Type B pancreatic cell (in vitro differentiated cells): ENCODE measurements around the gene TRRAP. TPM values are rescaled to one million over a fixed set of nuclear protein-coding genes. Genes with fewer than 3 reads are reported as not detected.
A peak's percentile ranks its signal among the peaks of the same experiment; 100 is the strongest.
"Not testable (repeated sequence)": the region's sequence is repeated elsewhere in the genome, so short reads cannot be mapped to it uniquely, and the experiment has no call there.

Experiments used
- DNase-seq: peaks from one replicate; pipeline ENCODE4 v3.0.0; 2021; ENCODE audit warnings: mixed read lengths; ENCODE audit not compliant: unreplicated experiment; ENCODE audit errors: extremely low spot score
- H3K27ac Mint-ChIP-seq: 2 replicates; pipeline ENCODE4 v1.8.0; 2021; ENCODE audit warnings: mild to moderate bottlenecking, mixed read lengths
- H3K27me3 Mint-ChIP-seq: 2 replicates; pipeline ENCODE4 v1.8.0; 2021; ENCODE audit warnings: mixed read lengths
- H3K36me3 Mint-ChIP-seq: 2 replicates; pipeline ENCODE4 v1.8.0; 2021; ENCODE audit warnings: mixed read lengths
- H3K4me1 Mint-ChIP-seq: one replicate; pipeline ENCODE4 v1.8.0; 2021; ENCODE audit warnings: mixed read lengths; ENCODE audit not compliant: unreplicated experiment
- H3K4me3 Mint-ChIP-seq: 2 replicates; pipeline ENCODE4 v1.8.0; 2021; ENCODE audit warnings: mild to moderate bottlenecking, mixed read lengths
- H3K9me3 Mint-ChIP-seq: 2 replicates; pipeline ENCODE4 v1.8.0; 2021; ENCODE audit warnings: mixed read lengths
- CTCF ChIP-seq: fragments of 200-600 bp; sonication (generic); conservative IDR thresholded peaks from 2 replicates; pipeline ENCODE4 v1.5.0; 2021; ENCODE audit warnings: antibody characterized with exemption, mild to moderate bottlenecking
- total RNA-seq: library from RNA; stranded (reverse); gene quantifications from 2 replicates; pipeline ENCODE4 v1.2.1, GENCODE V29; 2021; ENCODE audit warnings: low replicate concordance

TRRAP gene
- total RNA-seq, 1 donor from 2014 or later, result 65.7 TPM

- no peaks in the 10 kb centered on the region for H3K9me3 Mint-ChIP-seq
- peak; percentile 80 for TF ChIP-seq CTCF
- H3K4me1 Mint-ChIP-seq, result peaks cover 7% of the 10 kb centered on the region
- no peak overlapping the region for H3K4me3 Mint-ChIP-seq
- DNase-seq, result no peak
- H3K36me3 Mint-ChIP-seq, result no peaks in the 10 kb centered on the region
- H3K27ac Mint-ChIP-seq, result peak overlapping the region; percentile 18
- H3K27me3 Mint-ChIP-seq, result peaks cover 3% of the 10 kb centered on the region
These were observed 41.3 kb upstream of the TRRAP start for GRCh38 chr7:98836811-98837629.

GRCh38 chr7:98837630-98837972 is 40.7 kb upstream of the TRRAP start:
- H3K27me3 Mint-ChIP-seq, result peaks cover 3% of the 10 kb centered on the region

DNA sequence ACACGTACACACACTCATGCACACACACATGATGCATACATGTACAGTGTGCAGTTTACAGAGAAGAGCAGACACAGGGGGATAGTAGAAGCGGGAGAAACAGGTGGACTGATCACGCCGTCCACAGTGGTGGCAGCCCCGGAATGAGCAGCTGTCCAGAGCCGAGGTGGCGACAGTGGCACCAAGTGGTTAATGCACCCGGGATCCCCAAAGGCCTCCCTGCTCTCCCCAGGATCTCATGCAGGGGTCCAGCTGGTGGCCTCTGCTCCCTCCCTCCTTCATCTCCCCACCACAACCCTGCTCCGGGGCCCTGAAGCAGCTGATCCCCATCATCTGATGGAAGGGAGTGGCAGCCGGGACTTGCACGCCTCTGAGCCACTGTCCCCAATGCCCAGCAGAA is 38.2 kb upstream of the TRRAP start:
- no peak for DNase-seq
- no peak overlapping the region for H3K27ac Mint-ChIP-seq
- H3K36me3 Mint-ChIP-seq, result no peaks in the 10 kb centered on the region
- peaks cover 7% of the 10 kb centered on the region for H3K4me1 Mint-ChIP-seq
- no peak overlapping the region for H3K4me3 Mint-ChIP-seq
- no peak for TF ChIP-seq CTCF
- H3K27me3 Mint-ChIP-seq, result peaks cover 3% of the 10 kb centered on the region
- no peaks in the 10 kb centered on the region for H3K9me3 Mint-ChIP-seq

More at GRCh38 chr7:98837630-98837972, 40.7 kb upstream of the TRRAP start:
- peaks cover 7% of the 10 kb centered on the region for H3K4me1 Mint-ChIP-seq
- no peak overlapping the region for H3K4me3 Mint-ChIP-seq
- no peak for TF ChIP-seq CTCF
- H3K36me3 Mint-ChIP-seq, result no peaks in the 10 kb centered on the region
- H3K27ac Mint-ChIP-seq, result peak overlapping the region; percentile 18
- no peak for DNase-seq
- H3K9me3 Mint-ChIP-seq, result no peaks in the 10 kb centered on the region

DNA sequence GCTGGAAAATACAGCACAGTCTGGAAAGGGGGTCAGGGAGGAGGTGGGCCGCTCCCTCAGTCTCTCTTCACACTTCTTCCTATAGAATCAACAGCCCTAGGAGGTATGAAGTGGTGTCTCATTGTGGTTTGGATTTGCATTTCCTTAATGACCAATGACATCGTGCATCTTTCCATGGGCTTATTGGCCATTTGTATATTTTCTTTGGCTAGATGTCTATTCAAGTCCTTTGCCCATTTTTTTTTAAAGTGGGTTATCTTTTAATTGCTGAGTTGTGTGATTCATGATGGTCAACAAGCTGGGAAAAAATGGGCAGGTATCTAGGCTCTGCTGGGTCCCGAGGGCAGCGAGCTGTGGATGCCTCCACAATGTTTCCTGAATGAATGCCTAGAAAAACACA is 37.6 kb upstream of the TRRAP start:
- H3K4me3 Mint-ChIP-seq, result no peak overlapping the region
- no peaks in the 10 kb centered on the region for H3K9me3 Mint-ChIP-seq
- no peak for TF ChIP-seq CTCF
- H3K27ac Mint-ChIP-seq, result no peak overlapping the region
- DNase-seq, result no peak
- no peaks in the 10 kb centered on the region for H3K36me3 Mint-ChIP-seq
- H3K4me1 Mint-ChIP-seq, result peaks cover 7% of the 10 kb centered on the region
- peaks cover 3% of the 10 kb centered on the region for H3K27me3 Mint-ChIP-seq

DNA sequence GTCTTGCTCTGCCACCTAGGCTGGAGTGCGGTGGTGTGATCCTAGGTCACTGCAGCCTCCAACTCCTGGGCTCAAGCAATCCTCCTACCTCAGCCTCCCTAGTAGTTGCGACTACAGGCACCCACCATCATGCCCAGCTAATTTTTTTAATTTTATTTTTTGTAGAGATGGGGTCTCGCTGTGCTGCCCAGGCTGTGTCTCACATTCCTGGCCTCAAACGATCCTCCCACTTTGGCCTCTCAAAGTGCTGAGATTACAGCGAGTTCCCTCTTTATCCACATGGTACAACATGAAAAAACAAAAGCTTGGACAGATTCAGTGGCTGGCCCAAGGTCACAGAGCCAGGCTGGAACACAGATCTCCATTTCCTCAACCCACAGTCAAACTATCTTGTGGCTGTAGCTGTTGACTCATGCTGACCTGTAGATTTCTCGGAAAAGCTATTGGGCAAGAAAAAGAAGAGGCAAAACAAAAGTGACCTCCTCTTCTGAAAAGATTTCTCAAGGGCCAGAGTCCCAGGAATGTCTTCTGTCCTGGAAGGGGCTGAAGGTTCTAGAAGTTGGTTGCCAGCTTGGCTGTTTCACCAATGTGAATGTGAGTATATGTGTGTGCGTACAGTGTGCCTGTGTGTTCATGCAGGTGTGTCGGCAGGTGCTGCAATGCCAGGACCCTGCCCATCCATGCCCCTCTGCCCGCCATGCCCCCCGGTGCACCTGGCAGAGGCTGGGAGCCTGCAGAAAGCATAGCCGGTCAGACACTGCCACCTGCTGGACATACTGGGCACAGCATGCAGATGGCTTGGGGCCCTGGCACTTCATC is 36.9 kb upstream of the TRRAP start:
- Mint-ChIP-seq H3K27ac (no peak overlapping the region), H3K36me3 (no peaks in the 10 kb centered on the region), H3K27me3 (peaks cover 3% of the 10 kb centered on the region), H3K4me3 (no peak overlapping the region), H3K9me3 (no peaks in the 10 kb centered on the region), H3K4me1 (peaks cover 7% of the 10 kb centered on the region)
- peak; percentile 99 for TF ChIP-seq CTCF
- DNase-seq, result peak; percentile 80

- H3K36me3 Mint-ChIP-seq, H3K4me1 Mint-ChIP-seq, DNase-seq, H3K9me3 Mint-ChIP-seq, H3K27me3 Mint-ChIP-seq, H3K4me3 Mint-ChIP-seq, H3K27ac Mint-ChIP-seq: not testable (repeated sequence)
These were observed 35.8 kb upstream of the TRRAP start for GRCh38 chr7:98842552-98842951.
